Adrenal gland (tissue), 12 donors: ENCODE measurements around the gene ACVR1. TPM values are rescaled to one million over a fixed set of nuclear protein-coding genes. Genes with fewer than 3 reads are reported as not detected.

Experiments used
- DNase-seq, 7 donors: peaks; one replicate each; pipeline ENCODE4 v3.0.0-alpha.2; 2019 to 2020
- H3K27ac ChIP-seq, 5 donors: fragments of 200-600 bp; sonication (generic) in 4 of 5; 1 replicate in 3 of 5; 2 replicates in 2 of 5; pipeline versions ENCODE4 v1.5.1 to v1.8.0; 2016 to 2020; ENCODE audit warnings: mild to moderate bottlenecking in 1 of 5
- H3K27me3 ChIP-seq: fragments of 200-600 bp; 2 replicates; pipeline ENCODE4 v1.8.0; 2021
- H3K36me3 ChIP-seq, 2 donors: fragments of 200-600 bp; replicated peaks in 1 of 2; 1 replicate in 1 of 2; 2 replicates in 1 of 2; pipeline versions ENCODE4 v1.5.1 to v1.8.0; 2018 to 2022
- H3K4me1 ChIP-seq, 2 donors: fragments of 200-600 bp; replicated peaks in 1 of 2; 1 replicate in 1 of 2; 2 replicates in 1 of 2; pipeline versions ENCODE4 v1.5.1 to v1.8.0; 2018 to 2021
- H3K4me3 ChIP-seq, 4 donors: fragments of 200-600 bp; sonication (generic) in 3 of 4; one replicate each; pipeline ENCODE4 v1.5.1; 2016 to 2018
- H3K9me3 ChIP-seq, 3 donors: fragments of 200-600 bp; sonication (generic) in 1 of 3; replicated peaks in 1 of 3; 1 replicate in 2 of 3; 2 replicates in 1 of 3; pipeline versions ENCODE4 v1.5.1 to v1.8.0; 2016 to 2021
- POLR2A ChIP-seq, 2 donors: fragments of 450-650 bp; IDR thresholded peaks; one replicate each; pipeline ENCODE4 v1.6.1; 2017; ENCODE audit warnings: antibody characterized with exemption in 2 of 2, mild to moderate bottlenecking in 2 of 2, moderate library complexity in 1 of 2
- WGBS, 4 donors: extraction: QIAGEN DNeasy Blood & Tissue Kit in 2 of 4; methylation state at CpG; one replicate each; pipeline versions ENCODE4 v1.1.5 to v1.1.7; 2013 to 2017; 5-methylcytosine and 5-hydroxymethylcytosine counted together
- intact Hi-C, 2 donors: fragments of 100-400 bp; cut with DNase I; formaldehyde crosslinking; loops; one replicate each; pipeline versions ENCODE4 v1.14.1 to v1.15.0; 2022 to 2023
- polyA plus RNA-seq, 3 donors: library from polyadenylated mRNA; stranded (reverse); fragments of 200-250 nt in 2 of 3; fragments of 350-450 nt in 1 of 3; fragmentation: Illumina TruSeq in 1 of 3; extraction: RNeasy Lipid Tissue Mini Kit (QIAGEN cat#74804) in 1 of 3; gene quantifications; one replicate each; pipeline ENCODE4 v1.2.3, GENCODE V29; 2013 to 2014
- total RNA-seq, 9 donors: library from RNA; depleted of rRNA in 4 of 9; stranded (reverse); fragments of >200 nt in 4 of 9; fragments of 120-200 nt in 1 of 9; fragmentation: NEBNext Ultra II Directional in 1 of 9; extraction: Animal tissue kit (Norgen Biotek cat#: 25700) in 1 of 9; gene quantifications; one replicate each; pipeline versions ENCODE4 v1.1.0 to v1.2.4, GENCODE V29; 2013 to 2023
- TF ChIP-seq, protein P1 (sequence below), 6 experiments: fragments of 450-650 bp in 4 of 6; fragments of 200-600 bp in 2 of 6; sonication (generic) in 1 of 6; IDR thresholded peaks; 1 replicate in 5 of 6; 2 replicates in 1 of 6; pipeline versions ENCODE4 v1.5.1 to v1.8.0; 2016 to 2021; ENCODE audit warnings: antibody characterized with exemption in 6 of 6, mild to moderate bottlenecking in 2 of 6, moderate library complexity in 1 of 6
- donor health status: healthy with polysubstance abuse.
- donor health status: Bipolar disorder and iron deficiency.
- donor health status: DM: yes; HTN: yes; CAD: no.
- donor health status: DM: no; HTN: no; CAD: no.
- donor health status: DM: no; HTN: no; CAD: no.
- donor health status: DM: yes; HTN: yes; CAD: no.

ACVR1 gene
- total and polyA plus RNA-seq, 12 donors: 4.6 to 25.0 (median 16.0) TPM

DNA sequence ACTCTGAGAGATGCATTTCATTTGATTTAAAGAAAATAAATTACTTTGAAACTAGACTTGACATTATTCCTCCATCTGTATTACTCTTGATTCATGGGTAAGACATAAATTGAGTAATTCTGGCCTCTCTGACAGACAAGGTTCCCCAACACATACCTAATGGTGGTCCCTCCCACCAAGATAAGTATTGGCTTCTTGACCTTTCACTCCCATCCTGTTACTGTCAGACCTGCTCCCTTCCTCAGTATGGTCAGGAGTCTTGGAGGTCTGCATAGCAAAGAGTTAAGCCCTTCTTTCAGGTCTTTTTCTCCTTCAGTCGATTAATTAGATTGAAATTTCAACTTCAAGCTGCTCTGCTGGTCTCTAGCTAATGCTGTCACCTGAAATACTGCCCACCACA, 42.2 kb upstream of the ACVR1 start:
- no peaks in the 10 kb centered on the region for H3K27me3 ChIP-seq

DNA sequence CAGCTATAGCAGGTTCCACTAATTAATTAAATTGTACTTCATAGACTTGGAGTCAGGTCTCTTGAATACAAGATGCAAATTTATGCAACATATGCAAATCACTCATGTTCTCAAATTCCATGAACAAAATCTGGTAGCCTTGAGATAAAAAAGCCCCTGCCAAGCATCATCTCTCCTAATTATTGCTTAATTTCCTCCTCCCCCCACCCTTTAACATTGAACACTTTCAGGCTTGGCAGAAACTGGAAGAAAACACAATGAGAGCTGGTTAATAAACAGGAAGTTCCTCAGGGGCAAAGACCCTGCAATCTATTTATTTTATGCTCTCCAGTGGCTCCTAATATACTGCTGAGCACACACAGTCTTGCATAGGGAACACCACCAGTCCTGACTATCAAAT, 35.6 kb upstream of the ACVR1 start:
- no peak for DNase-seq
- no peaks in the 10 kb centered on the region for H3K9me3 ChIP-seq
- no peak overlapping the region for H3K4me3 ChIP-seq
- no peaks in the 10 kb centered on the region for H3K4me1 ChIP-seq
- intact Hi-C loops: no loop called here
- H3K27me3 ChIP-seq: no peaks in the 10 kb centered on the region
- no peaks in the 10 kb centered on the region for H3K36me3 ChIP-seq
- TF ChIP-seq POLR2A (IDR thresholded peaks at IDR 0.05): no peak
- TF ChIP-seq, protein P1, sequence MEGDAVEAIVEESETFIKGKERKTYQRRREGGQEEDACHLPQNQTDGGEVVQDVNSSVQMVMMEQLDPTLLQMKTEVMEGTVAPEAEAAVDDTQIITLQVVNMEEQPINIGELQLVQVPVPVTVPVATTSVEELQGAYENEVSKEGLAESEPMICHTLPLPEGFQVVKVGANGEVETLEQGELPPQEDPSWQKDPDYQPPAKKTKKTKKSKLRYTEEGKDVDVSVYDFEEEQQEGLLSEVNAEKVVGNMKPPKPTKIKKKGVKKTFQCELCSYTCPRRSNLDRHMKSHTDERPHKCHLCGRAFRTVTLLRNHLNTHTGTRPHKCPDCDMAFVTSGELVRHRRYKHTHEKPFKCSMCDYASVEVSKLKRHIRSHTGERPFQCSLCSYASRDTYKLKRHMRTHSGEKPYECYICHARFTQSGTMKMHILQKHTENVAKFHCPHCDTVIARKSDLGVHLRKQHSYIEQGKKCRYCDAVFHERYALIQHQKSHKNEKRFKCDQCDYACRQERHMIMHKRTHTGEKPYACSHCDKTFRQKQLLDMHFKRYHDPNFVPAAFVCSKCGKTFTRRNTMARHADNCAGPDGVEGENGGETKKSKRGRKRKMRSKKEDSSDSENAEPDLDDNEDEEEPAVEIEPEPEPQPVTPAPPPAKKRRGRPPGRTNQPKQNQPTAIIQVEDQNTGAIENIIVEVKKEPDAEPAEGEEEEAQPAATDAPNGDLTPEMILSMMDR (IDR thresholded peaks at IDR 0.05): no peak
- no peak overlapping the region for H3K27ac ChIP-seq

More for the DNA sequence above, 42.2 kb upstream of the ACVR1 start:
- Histone ChIP-seq H3K4me1 (no peaks in the 10 kb centered on the region), H3K4me3 (no peak overlapping the region), H3K36me3 (no peaks in the 10 kb centered on the region), H3K9me3 (no peaks in the 10 kb centered on the region), H3K27ac (no peak overlapping the region)
- no peak for DNase-seq
- intact Hi-C loops: no loop called here
- TF ChIP-seq POLR2A (IDR thresholded peaks at IDR 0.05): no peak
- TF ChIP-seq, protein P1 (IDR thresholded peaks at IDR 0.05): no peak
- WGBS, 4 donors: 36 to 65% (median 48%) methylated on average over 1 of the region's 1 CpG

DNA sequence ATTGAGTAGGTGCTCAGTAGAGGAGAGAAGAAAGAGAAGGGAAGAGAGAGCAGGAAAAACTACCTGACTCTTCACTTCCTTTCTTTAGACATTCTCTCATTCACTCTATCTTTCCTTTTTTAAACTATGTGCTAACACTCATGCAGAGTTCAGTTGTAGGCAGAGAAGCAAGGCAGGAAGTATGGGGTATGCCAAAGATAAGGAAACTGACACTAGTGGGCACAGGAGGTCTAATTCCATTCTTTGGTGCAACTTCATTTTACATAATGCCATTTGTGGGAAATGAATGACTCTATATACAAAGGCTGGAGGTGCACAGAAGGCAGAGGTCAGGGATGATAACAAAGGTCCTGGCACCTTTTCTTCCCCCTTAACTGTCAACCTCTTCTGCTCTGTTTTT, 35.1 kb upstream of the ACVR1 start:
- no peak overlapping the region for H3K27ac ChIP-seq
- H3K4me1 ChIP-seq: no peaks in the 10 kb centered on the region
- no peaks in the 10 kb centered on the region for H3K9me3 ChIP-seq
- no peak overlapping the region for H3K4me3 ChIP-seq
- TF ChIP-seq, protein P1 (IDR thresholded peaks at IDR 0.05): no peak
- TF ChIP-seq POLR2A (IDR thresholded peaks at IDR 0.05): no peak
- intact Hi-C loops: no loop called here
- no peaks in the 10 kb centered on the region for H3K36me3 ChIP-seq
- DNase-seq: no peak
- H3K27me3 ChIP-seq: no peaks in the 10 kb centered on the region

DNA sequence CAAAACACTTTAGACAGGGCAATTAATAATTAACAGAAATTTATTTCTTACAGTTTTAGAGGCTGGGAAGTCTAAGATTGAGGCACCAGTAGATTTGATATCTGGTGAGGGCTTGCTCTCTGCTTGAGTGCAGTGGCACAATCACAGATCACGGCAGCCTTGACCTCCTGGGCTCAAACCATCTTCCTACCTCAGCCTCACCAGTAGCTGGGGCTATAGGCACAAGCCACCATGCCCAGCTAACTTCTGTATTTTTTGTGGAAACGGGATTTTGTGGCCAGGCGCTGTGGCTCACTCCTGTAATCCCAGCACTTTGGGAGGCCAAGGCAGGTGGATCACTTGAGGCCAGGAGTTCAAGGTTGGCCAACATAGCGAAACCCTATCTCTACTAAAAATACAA, 29.0 kb upstream of the ACVR1 start:
- H3K27ac ChIP-seq: no peak overlapping the region
- no peaks in the 10 kb centered on the region for H3K9me3 ChIP-seq
- TF ChIP-seq, protein P1 (IDR thresholded peaks at IDR 0.05): no peak
- TF ChIP-seq POLR2A (IDR thresholded peaks at IDR 0.05): no peak
- intact Hi-C loops: no loop called here
- DNase-seq: no peak
- H3K36me3 ChIP-seq: no peaks in the 10 kb centered on the region
- no peaks in the 10 kb centered on the region for H3K27me3 ChIP-seq
- no peaks in the 10 kb centered on the region for H3K4me1 ChIP-seq
- no peak overlapping the region for H3K4me3 ChIP-seq
- WGBS, 4 donors: 87 to 94% (median 93%) methylated on average over 4 of the region's 4 CpGs
